ENCODE results near the gene UQCRQ.

UQCRQ gene

DNA sequence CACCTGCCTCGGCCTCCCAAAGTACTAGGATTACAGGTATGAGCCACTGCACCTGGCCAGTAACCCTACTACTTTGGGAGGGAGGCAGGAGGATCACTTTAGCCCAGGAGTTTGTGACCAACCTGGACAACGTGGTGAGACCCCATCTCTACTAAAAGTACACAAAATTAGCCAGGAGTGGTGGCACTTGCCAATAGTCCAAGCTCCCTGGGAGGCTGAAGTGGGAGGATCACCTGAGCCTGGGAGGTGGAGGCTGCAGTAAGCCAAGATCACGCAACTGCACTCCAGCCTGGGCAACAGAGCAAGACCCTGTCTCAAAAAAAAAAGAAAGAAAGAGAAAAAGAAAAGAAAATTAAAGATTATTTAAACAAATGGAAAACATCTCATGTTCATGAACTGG, 10.4 kb upstream of the UQCRQ start:
- H3K79me2 ChIP-seq (ENCODE audit: low read length): no peaks in the 10 kb centered on the region
- no peak overlapping the region for H3K9ac ChIP-seq (ENCODE audit: low read length)
- H3K9me3 ChIP-seq (ENCODE audit: insufficient read depth, low read length): no peaks in the 10 kb centered on the region
- no peaks in the 10 kb centered on the region for H4K20me1 ChIP-seq (ENCODE audit: insufficient read depth, low read length)
- no peak for TF ChIP-seq EZH2phosphoT487 (IDR thresholded peaks at IDR 0.05; ENCODE audit: low read depth)
- TF ChIP-seq, protein P1, sequence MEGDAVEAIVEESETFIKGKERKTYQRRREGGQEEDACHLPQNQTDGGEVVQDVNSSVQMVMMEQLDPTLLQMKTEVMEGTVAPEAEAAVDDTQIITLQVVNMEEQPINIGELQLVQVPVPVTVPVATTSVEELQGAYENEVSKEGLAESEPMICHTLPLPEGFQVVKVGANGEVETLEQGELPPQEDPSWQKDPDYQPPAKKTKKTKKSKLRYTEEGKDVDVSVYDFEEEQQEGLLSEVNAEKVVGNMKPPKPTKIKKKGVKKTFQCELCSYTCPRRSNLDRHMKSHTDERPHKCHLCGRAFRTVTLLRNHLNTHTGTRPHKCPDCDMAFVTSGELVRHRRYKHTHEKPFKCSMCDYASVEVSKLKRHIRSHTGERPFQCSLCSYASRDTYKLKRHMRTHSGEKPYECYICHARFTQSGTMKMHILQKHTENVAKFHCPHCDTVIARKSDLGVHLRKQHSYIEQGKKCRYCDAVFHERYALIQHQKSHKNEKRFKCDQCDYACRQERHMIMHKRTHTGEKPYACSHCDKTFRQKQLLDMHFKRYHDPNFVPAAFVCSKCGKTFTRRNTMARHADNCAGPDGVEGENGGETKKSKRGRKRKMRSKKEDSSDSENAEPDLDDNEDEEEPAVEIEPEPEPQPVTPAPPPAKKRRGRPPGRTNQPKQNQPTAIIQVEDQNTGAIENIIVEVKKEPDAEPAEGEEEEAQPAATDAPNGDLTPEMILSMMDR (IDR thresholded peaks at IDR 0.05; ENCODE audit: low read depth, low read length): no peak
- H3K36me3 ChIP-seq (replicated peaks; ENCODE audit: low read depth, low read length): no peaks in the 10 kb centered on the region
- no peaks in the 10 kb centered on the region for H3K4me1 ChIP-seq (ENCODE audit: low read length)
- no peak overlapping the region for H3K4me2 ChIP-seq (ENCODE audit: low read length)
- no peak overlapping the region for H3K27ac ChIP-seq (ENCODE audit: low read length)
- H3K27me3 ChIP-seq (ENCODE audit: low read depth, low read length): no peaks in the 10 kb centered on the region
- H2AFZ ChIP-seq (ENCODE audit: low read depth, low read length): no peak overlapping the region
- no peak overlapping the region for H3K4me3 ChIP-seq (ENCODE audit: low read length)

- Histone ChIP-seq H3K36me3 (replicated peaks; ENCODE audit: low read depth, low read length) (no peaks in the 10 kb centered on the region), H4K20me1 (ENCODE audit: insufficient read depth, low read length) (no peaks in the 10 kb centered on the region), H3K4me2 (ENCODE audit: low read length) (no peak overlapping the region), H3K4me1 (ENCODE audit: low read length) (peaks cover 3% of the 10 kb centered on the region; the same call in 1 of the 2 replicates), H3K9ac (ENCODE audit: low read length) (no peak overlapping the region), H3K27ac (ENCODE audit: low read length) (no peak overlapping the region), H3K9me3 (ENCODE audit: insufficient read depth, low read length) (no peaks in the 10 kb centered on the region), H3K79me2 (ENCODE audit: low read length) (no peaks in the 10 kb centered on the region), H3K4me3 (ENCODE audit: low read length) (no peak overlapping the region), H3K27me3 (ENCODE audit: low read depth, low read length) (no peaks in the 10 kb centered on the region), H2AFZ (ENCODE audit: low read depth, low read length) (no peak overlapping the region)
- TF ChIP-seq, protein P1 (IDR thresholded peaks at IDR 0.05; ENCODE audit: low read depth, low read length): no peak
- TF ChIP-seq EZH2phosphoT487 (IDR thresholded peaks at IDR 0.05; ENCODE audit: low read depth): no peak
Observed at GRCh38 chr5:132859889-132860437, 6.5 kb upstream of the UQCRQ start.

- no peaks in the 10 kb centered on the region for H3K9me3 ChIP-seq (ENCODE audit: insufficient read depth, low read length)
- H3K9ac ChIP-seq (ENCODE audit: low read length): no peak overlapping the region
- H3K4me1 ChIP-seq (ENCODE audit: low read length): peaks cover 7% of the 10 kb centered on the region
- H3K27me3 ChIP-seq (ENCODE audit: low read depth, low read length): no peaks in the 10 kb centered on the region
- H3K27ac ChIP-seq (ENCODE audit: low read length): no peak overlapping the region
- no peak for TF ChIP-seq EZH2phosphoT487 (IDR thresholded peaks at IDR 0.05; ENCODE audit: low read depth)
- TF ChIP-seq, protein P1 (IDR thresholded peaks at IDR 0.05; ENCODE audit: low read depth, low read length): no peak
- H3K4me3 ChIP-seq (ENCODE audit: low read length): no peak overlapping the region
- H3K79me2 ChIP-seq (ENCODE audit: low read length): peaks cover 1% of the 10 kb centered on the region; the same call in 1 of the 2 replicates
- H3K4me2 ChIP-seq (ENCODE audit: low read length): no peak overlapping the region
- no peak overlapping the region for H2AFZ ChIP-seq (ENCODE audit: low read depth, low read length)
- no peaks in the 10 kb centered on the region for H4K20me1 ChIP-seq (ENCODE audit: insufficient read depth, low read length)
- no peaks in the 10 kb centered on the region for H3K36me3 ChIP-seq (replicated peaks; ENCODE audit: low read depth, low read length)
Observed at GRCh38 chr5:132860742-132861141, 5.7 kb upstream of the UQCRQ start.

DNA sequence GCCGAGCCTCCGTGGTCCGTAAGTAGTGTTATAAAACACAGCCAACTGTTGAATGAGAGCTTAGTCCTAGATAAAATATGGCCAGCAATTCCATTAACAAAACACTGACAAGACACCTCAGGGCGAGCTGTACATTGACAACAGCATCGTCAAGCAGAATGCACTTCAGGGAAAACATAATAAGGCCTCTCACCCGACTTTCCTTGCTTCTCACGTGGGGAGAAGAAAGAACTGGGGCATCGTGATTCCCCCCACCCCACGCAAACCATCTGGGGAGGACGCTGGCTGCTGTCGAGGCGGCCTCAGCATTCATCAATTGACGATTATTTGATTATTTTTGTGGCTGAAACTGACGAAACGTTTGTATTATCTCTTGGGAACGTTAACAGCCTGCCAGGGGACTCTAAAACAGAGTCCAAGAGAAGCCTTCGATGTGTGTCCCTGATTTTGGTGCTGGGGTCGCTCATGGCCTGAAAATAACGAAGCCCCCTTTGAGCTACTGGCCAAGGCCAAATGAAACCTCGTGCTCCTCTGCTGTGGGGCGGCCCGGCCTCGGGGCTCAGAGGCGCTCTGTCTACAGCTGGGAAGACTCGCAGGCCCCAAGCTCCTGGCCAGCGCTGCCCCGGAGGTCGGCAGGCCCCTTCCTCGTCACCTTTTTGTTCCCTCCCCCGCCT, 637 bp upstream of the UQCRQ start:
- TF ChIP-seq EZH2phosphoT487 (IDR thresholded peaks at IDR 0.05; ENCODE audit: low read depth): no peak
- TF ChIP-seq, protein P1 (IDR thresholded peaks at IDR 0.05; ENCODE audit: low read depth, low read length): no peak
- Histone ChIP-seq H3K9ac (ENCODE audit: low read length) (peak overlapping the region; percentile 86), H3K4me1 (ENCODE audit: low read length) (peaks cover 14% of the 10 kb centered on the region), H3K4me3 (ENCODE audit: low read length) (peak overlapping the region; percentile 99), H3K36me3 (replicated peaks; ENCODE audit: low read depth, low read length) (peaks cover 8% of the 10 kb centered on the region), H3K4me2 (ENCODE audit: low read length) (peak overlapping the region; percentile 87), H3K9me3 (ENCODE audit: insufficient read depth, low read length) (no peaks in the 10 kb centered on the region), H2AFZ (ENCODE audit: low read depth, low read length) (peak overlapping the region; percentile 72), H3K27me3 (ENCODE audit: low read depth, low read length) (no peaks in the 10 kb centered on the region), H3K27ac (ENCODE audit: low read length) (peak overlapping the region; percentile 28; the same call in 1 of the 2 replicates), H3K79me2 (ENCODE audit: low read length) (peaks cover 20% of the 10 kb centered on the region), H4K20me1 (ENCODE audit: insufficient read depth, low read length) (no peaks in the 10 kb centered on the region)

All from OCI-LY3 (cell line).